GM12875 (cell line): ENCODE data around the gene POU5F2.

ENCODE experiments used
- H3K4me3 ChIP-seq: one replicate; pipeline ENCODE4 v1.5.1; 2011; ENCODE audit warnings: low read depth, low read length, control low read depth
- TF ChIP-seq, protein P1 (sequence below): IDR thresholded peaks from 2 replicates; pipeline ENCODE4 v1.5.1; 2011; ENCODE audit warnings: low read depth, mild to moderate bottlenecking, control low read depth, inconsistent platforms, low read length, moderate library complexity, borderline replicate concordance; ENCODE audit not compliant: insufficient read depth

POU5F2 gene, protein sequence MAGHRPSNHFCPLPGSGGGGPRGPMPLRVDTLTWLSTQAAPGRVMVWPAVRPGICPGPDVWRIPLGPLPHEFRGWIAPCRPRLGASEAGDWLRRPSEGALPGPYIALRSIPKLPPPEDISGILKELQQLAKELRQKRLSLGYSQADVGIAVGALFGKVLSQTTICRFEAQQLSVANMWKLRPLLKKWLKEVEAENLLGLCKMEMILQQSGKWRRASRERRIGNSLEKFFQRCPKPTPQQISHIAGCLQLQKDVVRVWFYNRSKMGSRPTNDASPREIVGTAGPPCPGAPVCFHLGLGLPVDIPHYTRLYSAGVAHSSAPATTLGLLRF

DNA sequence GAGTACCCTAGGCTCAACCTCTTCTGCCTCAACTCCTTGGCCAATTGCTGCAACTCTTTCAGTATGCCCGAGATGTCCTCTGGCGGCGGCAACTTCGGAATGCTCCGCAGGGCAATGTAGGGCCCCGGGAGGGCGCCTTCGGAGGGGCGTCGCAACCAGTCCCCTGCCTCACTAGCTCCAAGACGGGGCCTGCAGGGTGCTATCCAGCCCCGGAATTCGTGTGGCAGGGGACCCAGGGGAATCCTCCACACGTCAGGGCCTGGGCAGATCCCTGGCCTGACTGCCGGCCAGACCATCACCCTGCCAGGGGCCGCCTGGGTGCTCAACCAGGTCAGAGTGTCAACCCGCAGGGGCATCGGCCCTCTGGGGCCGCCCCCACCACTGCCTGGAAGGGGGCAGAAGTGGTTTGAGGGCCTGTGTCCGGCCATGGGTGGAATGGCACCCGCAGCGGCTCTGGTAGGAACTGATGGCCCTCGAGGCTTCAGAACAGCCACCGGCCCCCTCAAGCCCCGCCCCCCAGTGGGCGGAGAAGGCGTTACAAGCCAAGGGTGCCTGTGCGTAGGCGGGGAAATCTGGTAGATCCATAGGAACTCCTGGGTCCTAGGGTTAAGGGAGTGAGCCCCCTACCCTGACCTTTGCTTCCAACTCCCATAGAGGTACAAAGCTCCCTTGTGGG lies at the start of gene POU5F2:
Gene POU5F2, minus strand, starts transcription at position 465 of the 676 bp plus-strand sequence. Its CDS starts 37 bp downstream, at position 428.
- no peak within 1 kb of the TSS for H3K4me3 ChIP-seq
- TF ChIP-seq, protein P1, sequence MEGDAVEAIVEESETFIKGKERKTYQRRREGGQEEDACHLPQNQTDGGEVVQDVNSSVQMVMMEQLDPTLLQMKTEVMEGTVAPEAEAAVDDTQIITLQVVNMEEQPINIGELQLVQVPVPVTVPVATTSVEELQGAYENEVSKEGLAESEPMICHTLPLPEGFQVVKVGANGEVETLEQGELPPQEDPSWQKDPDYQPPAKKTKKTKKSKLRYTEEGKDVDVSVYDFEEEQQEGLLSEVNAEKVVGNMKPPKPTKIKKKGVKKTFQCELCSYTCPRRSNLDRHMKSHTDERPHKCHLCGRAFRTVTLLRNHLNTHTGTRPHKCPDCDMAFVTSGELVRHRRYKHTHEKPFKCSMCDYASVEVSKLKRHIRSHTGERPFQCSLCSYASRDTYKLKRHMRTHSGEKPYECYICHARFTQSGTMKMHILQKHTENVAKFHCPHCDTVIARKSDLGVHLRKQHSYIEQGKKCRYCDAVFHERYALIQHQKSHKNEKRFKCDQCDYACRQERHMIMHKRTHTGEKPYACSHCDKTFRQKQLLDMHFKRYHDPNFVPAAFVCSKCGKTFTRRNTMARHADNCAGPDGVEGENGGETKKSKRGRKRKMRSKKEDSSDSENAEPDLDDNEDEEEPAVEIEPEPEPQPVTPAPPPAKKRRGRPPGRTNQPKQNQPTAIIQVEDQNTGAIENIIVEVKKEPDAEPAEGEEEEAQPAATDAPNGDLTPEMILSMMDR = no peak

DNA sequence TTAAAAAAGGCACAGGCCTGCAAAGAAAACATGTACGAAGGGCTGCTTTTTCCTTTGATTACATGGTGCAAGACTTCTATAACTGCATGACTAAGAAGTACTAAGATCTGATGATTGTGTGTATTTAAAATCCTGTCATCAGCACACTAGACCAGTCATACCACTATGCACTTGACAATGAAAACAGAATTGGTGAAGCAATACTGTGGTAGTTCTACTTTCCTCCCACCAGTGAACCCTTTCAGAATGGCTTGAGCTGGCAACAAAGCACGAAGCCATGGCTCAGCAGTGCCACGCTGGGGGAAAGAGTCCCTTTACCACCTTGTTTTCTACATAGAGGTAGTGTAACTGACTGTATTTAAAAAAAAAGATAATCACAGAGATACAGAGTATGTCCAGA lies 49.0 kb upstream of the POU5F2 start:
- TF ChIP-seq, protein P1 = no peak
- H3K4me3 ChIP-seq = no peak overlapping the region

DNA sequence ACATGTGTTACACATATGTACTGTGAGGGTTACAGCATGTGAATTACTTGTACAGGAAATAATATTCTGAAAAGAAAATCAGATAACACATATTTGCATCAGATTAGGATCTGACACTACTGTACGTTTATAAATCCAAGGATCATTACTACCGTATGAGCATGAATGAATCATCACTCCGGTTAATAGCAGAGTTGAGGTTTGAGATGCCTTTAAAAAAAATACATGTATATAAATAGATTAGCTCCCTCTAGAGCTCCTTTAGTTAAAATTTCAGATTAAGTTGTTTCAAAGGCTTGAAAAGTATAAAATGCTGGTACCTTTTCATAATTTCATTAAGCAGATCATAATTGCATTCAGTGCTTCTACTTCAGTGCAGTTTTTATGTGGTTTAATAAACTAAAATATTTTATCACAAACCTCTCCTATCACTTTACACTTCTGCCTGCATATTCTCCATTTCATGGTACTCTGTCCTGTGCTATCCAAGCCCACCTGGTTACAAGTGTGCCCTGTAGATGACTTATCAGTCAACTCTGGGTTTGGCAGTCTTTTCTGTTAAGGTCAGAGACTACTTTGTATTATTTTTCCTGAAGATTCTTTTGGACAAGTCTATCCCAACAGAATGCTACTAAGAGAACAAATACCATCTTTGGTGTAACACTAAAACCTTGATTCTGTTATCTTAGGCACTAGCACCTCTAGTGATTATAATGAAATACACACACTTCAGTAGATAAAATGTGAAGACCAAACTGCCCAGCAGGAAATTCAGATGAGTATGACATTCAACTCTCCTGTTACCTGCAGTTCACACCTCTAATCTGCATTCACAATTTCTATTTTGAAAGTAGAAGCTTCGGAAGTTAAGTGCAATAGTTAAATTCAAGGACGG lies 48.0 kb upstream of the POU5F2 start:
- no peak overlapping the region for H3K4me3 ChIP-seq
- TF ChIP-seq, protein P1 = no peak

DNA sequence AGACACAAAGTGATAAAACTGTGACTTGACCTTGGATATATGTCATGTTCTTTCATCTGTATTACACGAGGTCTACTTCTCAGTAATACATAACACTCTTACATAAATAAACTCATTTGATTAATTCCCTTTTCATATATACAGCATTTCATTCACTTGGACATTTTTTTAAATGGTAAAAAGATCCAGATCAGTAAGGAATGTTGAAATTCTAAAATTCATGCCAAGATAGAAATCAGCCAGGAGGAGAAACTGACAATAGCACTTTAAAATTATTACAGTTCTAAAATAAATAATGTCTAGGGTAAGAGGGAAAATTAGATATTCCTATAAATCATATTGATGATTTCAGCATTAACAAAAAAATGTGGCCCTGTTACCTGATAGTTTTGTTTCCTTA lies 46.2 kb upstream of the POU5F2 start:
- H3K4me3 ChIP-seq = no peak overlapping the region
- TF ChIP-seq, protein P1 = no peak

DNA sequence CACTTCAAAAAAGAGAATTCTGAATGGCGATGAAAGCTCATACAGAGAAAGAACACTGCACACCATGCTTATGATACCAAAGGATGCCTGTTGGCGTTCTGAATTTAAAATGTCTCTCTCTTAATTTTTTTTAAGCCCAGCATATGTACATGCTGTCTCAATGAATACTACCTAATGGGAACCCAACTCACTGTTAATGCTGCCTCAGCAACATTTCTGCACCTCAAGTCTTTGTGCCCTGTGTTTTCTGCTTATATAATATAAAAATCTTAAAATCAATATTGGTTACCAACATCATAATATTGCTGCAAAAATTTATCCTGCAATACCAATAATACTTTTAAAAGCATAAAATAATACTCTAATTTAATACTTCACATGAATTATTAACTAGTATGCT lies 44.1 kb upstream of the POU5F2 start:
- TF ChIP-seq, protein P1 = no peak
- H3K4me3 ChIP-seq = no peak overlapping the region

DNA sequence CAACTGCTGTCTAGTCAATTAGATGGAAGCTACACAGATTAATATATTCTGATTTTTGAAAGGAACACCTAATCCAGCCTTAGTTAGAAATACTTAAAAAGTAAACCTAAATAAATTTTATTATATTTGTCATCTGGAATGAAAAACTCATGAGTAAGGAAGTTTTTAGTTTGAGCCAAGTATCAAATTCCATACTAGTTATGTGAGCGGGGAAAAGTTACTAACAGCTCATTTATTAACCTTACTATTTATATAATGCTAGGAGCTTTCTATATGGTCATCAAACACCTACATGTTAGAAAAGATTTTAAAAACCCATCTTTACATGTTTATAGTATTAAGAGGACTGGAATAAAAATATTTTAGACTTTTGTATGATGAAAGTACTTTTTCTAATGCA lies 41.6 kb upstream of the POU5F2 start:
- no peak overlapping the region for H3K4me3 ChIP-seq
- TF ChIP-seq, protein P1 = no peak
